Gastrocnemius medialis (tissue), 4 donors: ENCODE measurements around the gene SUPT20H. TPM values are rescaled to one million over a fixed set of nuclear protein-coding genes. Genes with fewer than 3 reads are reported as not detected.

ENCODE experiments used
- ATAC-seq, 2 donors: fragments of 150-250 bp; one replicate each; pipeline ENCODE4 v1.9.1; 2016
- DNase-seq, 2 donors: peaks; one replicate each; pipeline ENCODE4 v3.0.0-alpha.2; 2019
- H3K27ac ChIP-seq, 4 donors: fragments of 200-600 bp; sonication (generic); 1 replicate in 1 of 4; 2 replicates in 3 of 4; pipeline ENCODE4 v1.5.1; 2016 to 2018; ENCODE audit warnings: mild to moderate bottlenecking in 2 of 4, moderate library complexity in 1 of 4
- H3K27me3 ChIP-seq, 3 donors: fragments of 200-600 bp; sonication (generic) in 2 of 3; 1 replicate in 1 of 3; 2 replicates in 2 of 3; pipeline versions ENCODE4 v1.5.1 to v1.6.0; 2016 to 2019; ENCODE audit warnings: mild to moderate bottlenecking in 1 of 3, moderate library complexity in 1 of 3
- H3K36me3 ChIP-seq, 2 donors: fragments of 200-600 bp; sonication (generic) in 1 of 2; one replicate each; pipeline ENCODE4 v1.5.1; 2017 to 2018
- H3K4me1 ChIP-seq, 2 donors: fragments of 200-600 bp; sonication (generic) in 1 of 2; one replicate each; pipeline ENCODE4 v1.5.1; 2016 to 2017; ENCODE audit warnings: mild to moderate bottlenecking in 2 of 2
- H3K4me3 ChIP-seq, 4 donors: fragments of 200-600 bp; sonication (generic) in 3 of 4; 1 replicate in 1 of 4; 2 replicates in 3 of 4; pipeline ENCODE4 v1.5.1; 2016 to 2019; ENCODE audit warnings: mild to moderate bottlenecking in 2 of 4
- H3K9me3 ChIP-seq, 3 donors: fragments of 200-600 bp; sonication (generic) in 2 of 3; 1 replicate in 1 of 3; 2 replicates in 2 of 3; pipeline ENCODE4 v1.5.1; 2016 to 2019
- CTCF ChIP-seq, 5 experiments: fragments of 450-650 bp in 3 of 5; fragments of 200-600 bp in 2 of 5; sonication (generic) in 2 of 5; IDR thresholded peaks in 4 of 5; conservative IDR thresholded peaks in 1 of 5; 1 replicate in 4 of 5; 2 replicates in 1 of 5; pipeline ENCODE4 v1.5.1; 2016 to 2019; ENCODE audit warnings: antibody characterized with exemption in 5 of 5, mild to moderate bottlenecking in 3 of 5, moderate library complexity in 3 of 5
- POLR2A ChIP-seq, 2 donors: fragments of 450-650 bp; IDR thresholded peaks; one replicate each; pipeline ENCODE4 v1.6.1; 2017; ENCODE audit warnings: antibody characterized with exemption in 2 of 2, mild to moderate bottlenecking in 2 of 2, moderate library complexity in 2 of 2
- in situ Hi-C, 4 donors: fragments of 200-750 bp; cut with MboI; loops; one replicate each; pipeline versions ENCODE4 v1.15.0 to v1.8.0; 2017; ENCODE audit warnings: low sequenced_read_pairs in 4 of 4
- intact Hi-C: fragments of 100-400 bp; cut with DNase I; formaldehyde crosslinking; loops from one replicate; pipeline ENCODE4 v1.15.1; 2023; ENCODE audit warnings: low total_unique reads
- total RNA-seq, 4 donors: library from RNA; depleted of rRNA; stranded (reverse); fragments of >200 nt; gene quantifications; one replicate each; pipeline versions ENCODE4 v1.1.0 to v1.2.3, GENCODE V29; 2016

Gene SUPT20H
- total RNA-seq, 4 donors from 2014 or later = 18.1 to 24.4 (median 19.1) TPM

GRCh38 chr13:37037241-37037640 is 22.2 kb downstream of the SUPT20H start:
- Histone ChIP-seq H3K9me3 (no peaks in the 10 kb centered on the region), H3K4me1 (peaks cover 6 to 8% of the 10 kb centered on the region in 2 donors), H3K27me3 (no peaks in the 10 kb centered on the region), H3K4me3 (no peak overlapping the region), H3K36me3 (peaks cover 0 to 83% of the 10 kb centered on the region in 2 donors), H3K27ac (no peak overlapping the region)
- in situ Hi-C loops (no loop called here), intact Hi-C loops (no loop called here)
- no peak for TF ChIP-seq CTCF (IDR thresholded peaks at IDR 0.05 in 4 of 5, conservative IDR thresholded peaks at IDR 0.05 in 1 of 5)
- no peak for ATAC-seq
- DNase-seq = no peak

- Histone ChIP-seq H3K9me3 (no peaks in the 10 kb centered on the region), H3K4me3 (no peak overlapping the region), H3K27ac (no peak overlapping the region), H3K36me3 (peaks cover 0 to 95% of the 10 kb centered on the region in 2 donors), H3K27me3 (no peaks in the 10 kb centered on the region), H3K4me1 (no peaks in the 10 kb centered on the region)
- DNase-seq (no peak), ATAC-seq (no peak)
- in situ Hi-C loops (no loop called here), intact Hi-C loops (no loop called here)
- no peak for TF ChIP-seq CTCF (IDR thresholded peaks at IDR 0.05 in 4 of 5, conservative IDR thresholded peaks at IDR 0.05 in 1 of 5)
- TF ChIP-seq POLR2A (IDR thresholded peaks at IDR 0.05) = no peak
Observed at GRCh38 chr13:37029617-37030016, 29.9 kb downstream of the SUPT20H start.

- Histone ChIP-seq H3K36me3 (peaks cover 0 to 94% of the 10 kb centered on the region in 2 donors), H3K9me3 (no peaks in the 10 kb centered on the region), H3K27ac (no peak overlapping the region), H3K27me3 (no peaks in the 10 kb centered on the region), H3K4me1 (no peaks in the 10 kb centered on the region), H3K4me3 (no peak overlapping the region)
- in situ Hi-C loops (no loop called here), intact Hi-C loops (no loop called here)
- ATAC-seq = no peak
- no peak for DNase-seq
- TF ChIP-seq POLR2A (IDR thresholded peaks at IDR 0.05) (no peak), CTCF (IDR thresholded peaks at IDR 0.05 in 4 of 5, conservative IDR thresholded peaks at IDR 0.05 in 1 of 5) (no peak)
Observed at GRCh38 chr13:37027639-37028038, 31.8 kb downstream of the SUPT20H start.

DNA sequence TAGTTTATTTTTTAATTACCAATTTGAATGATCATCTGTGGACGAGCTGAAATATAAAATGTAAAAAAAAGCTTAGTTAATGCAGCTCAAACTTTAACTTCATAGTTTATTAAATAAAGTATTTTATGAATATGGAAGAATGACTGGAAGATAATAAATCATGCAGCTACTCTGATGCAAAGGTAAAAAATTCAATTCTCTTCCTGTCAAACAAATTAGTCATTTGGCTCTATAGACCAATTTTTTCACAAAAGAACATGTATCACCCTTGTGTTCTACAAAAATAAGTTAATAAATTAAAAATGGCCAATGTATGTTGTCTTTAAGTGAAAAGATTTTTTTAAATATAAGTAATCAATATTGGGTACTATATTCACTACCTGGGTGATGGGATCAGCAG is 32.7 kb downstream of the SUPT20H start:
- Histone ChIP-seq H3K27me3 (no peaks in the 10 kb centered on the region), H3K27ac (no peak overlapping the region), H3K4me1 (no peaks in the 10 kb centered on the region), H3K4me3 (no peak overlapping the region), H3K36me3 (peaks cover 0 to 94% of the 10 kb centered on the region in 2 donors), H3K9me3 (no peaks in the 10 kb centered on the region)
- in situ Hi-C loops (no loop called here), intact Hi-C loops (no loop called here)
- ATAC-seq (no peak), DNase-seq (no peak)
- TF ChIP-seq POLR2A (IDR thresholded peaks at IDR 0.05) (no peak), CTCF (IDR thresholded peaks at IDR 0.05 in 4 of 5, conservative IDR thresholded peaks at IDR 0.05 in 1 of 5) (no peak)

GRCh38 chr13:37023871-37024270 is 35.6 kb downstream of the SUPT20H start:
- Histone ChIP-seq H3K27ac (no peak overlapping the region), H3K4me3 (no peak overlapping the region), H3K4me1 (no peaks in the 10 kb centered on the region), H3K27me3 (no peaks in the 10 kb centered on the region), H3K36me3 (peaks cover 0 to 93% of the 10 kb centered on the region in 2 donors), H3K9me3 (no peaks in the 10 kb centered on the region)
- DNase-seq (no peak), ATAC-seq (no peak)
- in situ Hi-C loops = no loop called here
- intact Hi-C loops = no loop called here
- TF ChIP-seq POLR2A (IDR thresholded peaks at IDR 0.05) (no peak), CTCF (IDR thresholded peaks at IDR 0.05 in 4 of 5, conservative IDR thresholded peaks at IDR 0.05 in 1 of 5) (no peak)
